Measurements from ENCODE around the gene MAP3K10.
"Not testable (repeated sequence)": the region's sequence is repeated elsewhere in the genome, so short reads cannot be mapped to it uniquely, and the experiment has no call there.

MAP3K10 gene

GRCh38 chr19:40216013-40216776 is 25.0 kb downstream of the MAP3K10 start:
- CTCF ChIA-PET = interaction anchor here (3.4 kb wide), 1 partner anchor 76 kb away, joined by 35 read pairs; no protein-coding TSS in a partner anchor
- POLR2A ChIA-PET = no interaction called here
- DNase-seq (ENCODE audit: low read depth, low spot score) = no peak
- TF ChIP-seq CTCF (IDR thresholded peaks at IDR 0.05; ENCODE audit: insufficient read depth, low read length, missing control alignments) = no peak
- no peak overlapping the region for H3K4me3 ChIP-seq (ENCODE audit: low read depth, low read length)

GRCh38 chr19:40216777-40217026 is 25.5 kb downstream of the MAP3K10 start:
- CTCF ChIA-PET = interaction anchor here (1.9 to 3.4 kb wide), 2 partner anchors 70 to 76 kb away, joined by 7 to 35 read pairs; no protein-coding TSS in a partner anchor
- H3K4me3 ChIP-seq (ENCODE audit: low read depth, low read length) = no peak overlapping the region
- POLR2A ChIA-PET = no interaction called here

GRCh38 chr19:40217027-40217810 is 26.0 kb downstream of the MAP3K10 start:
- POLR2A ChIA-PET = no interaction called here
- DNase-seq (ENCODE audit: low read depth, low spot score) = no peak
- CTCF ChIA-PET = interaction anchor here (1.0 to 3.4 kb wide), 4 partner anchors 10 to 77 kb away, joined by 3 to 35 read pairs (median 7); no protein-coding TSS in a partner anchor
- peak; percentile 36 for TF ChIP-seq CTCF (IDR thresholded peaks at IDR 0.05; ENCODE audit: insufficient read depth, low read length, missing control alignments)
- no peak overlapping the region for H3K4me3 ChIP-seq (ENCODE audit: low read depth, low read length)

More at GRCh38 chr19:40216777-40217026, 25.5 kb downstream of the MAP3K10 start:
- DNase-seq (ENCODE audit: low read depth, low spot score) = no peak
- TF ChIP-seq CTCF (IDR thresholded peaks at IDR 0.05; ENCODE audit: insufficient read depth, low read length, missing control alignments) = no peak

GRCh38 chr19:40217934-40218890 is 27.0 kb downstream of the MAP3K10 start, which contains the start of gene TTC9B:
TSS of gene TTC9B (minus strand) at chr19:40218384. CDS start at chr19:40218381, 3 bp downstream.
- no peak for TF ChIP-seq CTCF (IDR thresholded peaks at IDR 0.05; ENCODE audit: insufficient read depth, low read length, missing control alignments)
- CTCF ChIA-PET = interaction anchor here (1.0 to 3.4 kb wide), 7 partner anchors 9 to 78 kb away, joined by 3 to 35 read pairs (median 6); no protein-coding TSS in a partner anchor
- POLR2A ChIA-PET = no interaction called here
- no peak within 1 kb of the TSS for H3K4me3 ChIP-seq (ENCODE audit: low read depth, low read length)
- DNase-seq (ENCODE audit: low read depth, low spot score) = no peak

GRCh38 chr19:40219029-40219428 is 27.8 kb downstream of the MAP3K10 start:
- H3K4me3 ChIP-seq (ENCODE audit: low read depth, low read length); DNase-seq (ENCODE audit: low read depth, low spot score); POLR2A ChIA-PET: not testable (repeated sequence)
- CTCF ChIA-PET = interaction anchor here (1.0 to 3.4 kb wide), 7 partner anchors 9 to 78 kb away, joined by 3 to 35 read pairs (median 6); no protein-coding TSS in a partner anchor

- CTCF ChIA-PET = interaction anchor here (1.0 to 2.8 kb wide), 10 partner anchors 9 to 83 kb away, joined by 3 to 44 read pairs (median 5); no protein-coding TSS in a partner anchor
- no peak for DNase-seq (ENCODE audit: low read depth, low spot score)
- H3K4me3 ChIP-seq (ENCODE audit: low read depth, low read length) = no peak overlapping the region
- TF ChIP-seq CTCF (IDR thresholded peaks at IDR 0.05; ENCODE audit: insufficient read depth, low read length, missing control alignments) = no peak
- POLR2A ChIA-PET = no interaction called here
Measured at GRCh38 chr19:40219721-40220276, 28.6 kb downstream of the MAP3K10 start.
